Endothelial cell of umbilical vein (primary cell): ENCODE results near the gene SMIM38. TPM values are rescaled to one million over a fixed set of nuclear protein-coding genes. Genes with fewer than 3 reads are reported as not detected.

ENCODE experiments used
- BruUV-seq: library from RNA; stranded (reverse); fragments of 400-500 nt; replicated peaks from 2 replicates; lab custom pipeline; 2021; lab: Mats Ljungman, UMichigan
- CTCF ChIA-PET: fragments of 300-600, 350-600 bp; sonication (Branson Sonifier 250); formaldehyde crosslinking; loops from one replicate; lab custom pipeline; 2021; ENCODE audit warnings: antibody characterized with exemption, inconsistent platforms; lab: Charles Lee
- POLR2A ChIA-PET: fragments of 300-600, 350-600 bp; sonication (Branson Sonifier 250); formaldehyde crosslinking; loops from one replicate; lab custom pipeline; 2021; ENCODE audit warnings: antibody characterized with exemption, inconsistent platforms; lab: Charles Lee
- DNase-seq: peaks from one replicate; pipeline ENCODE4 v3.0.0-alpha.2; 2011; ENCODE audit warnings: low read depth, low spot score
- FAIRE-seq: peaks from 2 replicates; lab custom pipeline; 2011; peaks lifted over from hg19 to GRCh38; lab: Jason Lieb, UNC
- H2AFZ ChIP-seq: 2 replicates; pipeline ENCODE4 v1.6.0; 2012; ENCODE audit warnings: low read depth, low read length, control low read depth, inconsistent platforms
- H3K27ac ChIP-seq: 2 replicates; pipeline ENCODE4 v1.5.1; 2011; ENCODE audit warnings: low read depth, mild to moderate bottlenecking, control low read depth, low read length, moderate library complexity; ENCODE audit not compliant: insufficient read depth
- H3K27me3 ChIP-seq, 2 experiments: 2 replicates each; pipeline versions ENCODE4 v1.6.0 to v1.6.1; 2011; ENCODE audit warnings: low read length in 2 of 2, mixed read lengths in 1 of 2; ENCODE audit not compliant: control insufficient read depth in 2 of 2, insufficient read depth in 2 of 2
- H3K36me3 ChIP-seq, 2 experiments: 2 replicates in 1 of 2; 3 replicates in 1 of 2; pipeline ENCODE4 v1.5.1; 2011; ENCODE audit warnings: low read length in 2 of 2, mild to moderate bottlenecking in 1 of 2, moderate library complexity in 1 of 2; ENCODE audit not compliant: control insufficient read depth in 2 of 2, insufficient read depth in 2 of 2; ENCODE audit errors: extremely low read depth in 1 of 2
- H3K4me1 ChIP-seq: 3 replicates; pipeline ENCODE4 v1.5.1; 2011; ENCODE audit warnings: mild to moderate bottlenecking, low read length; ENCODE audit not compliant: control insufficient read depth, insufficient read depth; ENCODE audit errors: extremely low read depth
- H3K4me2 ChIP-seq: 2 replicates; pipeline ENCODE4 v1.6.1; 2011; ENCODE audit warnings: low read length, control low read depth, mixed read lengths; ENCODE audit not compliant: insufficient read depth
- H3K4me3 ChIP-seq, 3 experiments: fragments of 200-600 bp in 1 of 3; sonication (generic), shearing (Covaris generic) in 1 of 3; replicated peaks in 1 of 3; 2 replicates each; pipeline ENCODE4 v1.5.1; 2011 to 2016; ENCODE audit warnings: control low read depth in 3 of 3, low read length in 3 of 3, mild to moderate bottlenecking in 2 of 3, inconsistent platforms in 1 of 3, low read depth in 1 of 3, moderate library complexity in 1 of 3; ENCODE audit not compliant: insufficient read depth in 1 of 3
- H3K79me2 ChIP-seq: 2 replicates; pipeline ENCODE4 v1.6.0; 2012; ENCODE audit warnings: low read length, inconsistent platforms; ENCODE audit not compliant: control insufficient read depth, insufficient read depth
- H3K9ac ChIP-seq: replicated peaks from 2 replicates; pipeline ENCODE3; 2011; ENCODE audit warnings: low read length, control low read depth; ENCODE audit not compliant: insufficient read depth; ENCODE audit errors: extremely low read depth
- H3K9me1 ChIP-seq: replicated peaks from 3 replicates; pipeline ENCODE4 v1.6.0; 2011; ENCODE audit warnings: mild to moderate bottlenecking, low read length; ENCODE audit not compliant: control insufficient read depth, insufficient read depth; ENCODE audit errors: extremely low read depth
- H3K9me3 ChIP-seq: replicated peaks from 2 replicates; pipeline ENCODE4 v1.5.1; 2012; ENCODE audit warnings: low read length, inconsistent platforms; ENCODE audit not compliant: control insufficient read depth, insufficient read depth
- H4K20me1 ChIP-seq: replicated peaks from 2 replicates; pipeline ENCODE3; 2011; ENCODE audit warnings: mild to moderate bottlenecking, low read length; ENCODE audit not compliant: control insufficient read depth, insufficient read depth; ENCODE audit errors: extremely low read depth
- EZH2 ChIP-seq: IDR thresholded peaks from 2 replicates; pipeline ENCODE4 v1.6.1; 2012; ENCODE audit warnings: borderline replicate concordance, low read depth, mild to moderate bottlenecking, moderate library complexity, low read length, inconsistent platforms; ENCODE audit not compliant: severe bottlenecking
- FOS ChIP-seq: IDR thresholded peaks from 2 replicates; pipeline ENCODE4 v1.6.1; 2011; ENCODE audit warnings: mild to moderate bottlenecking, low read length, moderate library complexity, borderline replicate concordance; ENCODE audit not compliant: insufficient read depth
- GATA2 ChIP-seq: IDR thresholded peaks from 2 replicates; pipeline ENCODE4 v1.7.0; 2011; ENCODE audit warnings: low read depth, mild to moderate bottlenecking, moderate library complexity, mixed read lengths, low read length; ENCODE audit not compliant: insufficient read length, insufficient read depth
- JUN ChIP-seq: IDR thresholded peaks from 2 replicates; pipeline ENCODE4 v1.6.1; 2011; ENCODE audit warnings: borderline replicate concordance, low read depth; ENCODE audit not compliant: insufficient read length, insufficient read depth
- MYC ChIP-seq: IDR thresholded peaks from one replicate; pipeline ENCODE4 v1.6.1; 2011; ENCODE audit warnings: mild to moderate bottlenecking, low read depth, low read length
- POLR2A ChIP-seq: IDR thresholded peaks from 2 replicates; pipeline ENCODE4 v1.6.1; 2012; ENCODE audit warnings: low read depth, mild to moderate bottlenecking, control low read depth, low read length
- POLR2AphosphoS5 ChIP-seq: IDR thresholded peaks from 2 replicates; pipeline ENCODE4 v1.6.1; 2012; ENCODE audit warnings: low read depth, mild to moderate bottlenecking, control low read depth, low read length, moderate library complexity; ENCODE audit not compliant: insufficient read depth
- dilution Hi-C: fragments of 300-500 bp; cut with MboI; formaldehyde crosslinking; loops from one replicate; pipeline ENCODE4 v1.15.0; 2019; ENCODE audit warnings: low sequenced_read_pairs; ENCODE audit not compliant: extremely low pct_ligation_motif_present
- intact Hi-C: fragments of 100-400 bp; cut with micrococcal nuclease; formaldehyde crosslinking; loops from one replicate; pipeline ENCODE4 v1.10.0; 2022
- polyA plus RNA-seq, 4 experiments: library from polyadenylated mRNA; depleted of rRNA in 3 of 4; stranded (reverse) in 3 of 4; unstranded in 1 of 4; fragments of >200 nt; gene quantifications; 2 replicates each; pipeline versions ENCODE4 v1.2.1 to v1.2.3, GENCODE V29; 2011 to 2012; ENCODE audit warnings: missing spikeins in 1 of 4
- total RNA-seq: library from RNA; stranded (reverse); gene quantifications from 2 replicates; pipeline ENCODE4 v1.2.3, GENCODE V29; 2021
- TF ChIP-seq, protein P1 (sequence below), 2 donors: IDR thresholded peaks; 1 replicate in 1 of 2; 2 replicates in 1 of 2; pipeline ENCODE4 v1.5.1; 2011; ENCODE audit warnings: low read length in 2 of 2, mild to moderate bottlenecking in 2 of 2, moderate library complexity in 2 of 2, control low read depth in 1 of 2, inconsistent platforms in 1 of 2, low read depth in 1 of 2; ENCODE audit not compliant: insufficient read depth in 1 of 2; ENCODE audit errors: extremely low read depth in 1 of 2
- TF ChIP-seq, protein P2 (sequence below): IDR thresholded peaks from 2 replicates; pipeline ENCODE4 v1.6.1; 2011; ENCODE audit not compliant: insufficient read depth, insufficient read length

The SMIM38 gene
- total and polyA plus RNA-seq, 2 donors (not counting 3 experiments of a cell fraction or from before 2014, with no cell fraction given) = 0.03 TPM; not detected in 1

DNA sequence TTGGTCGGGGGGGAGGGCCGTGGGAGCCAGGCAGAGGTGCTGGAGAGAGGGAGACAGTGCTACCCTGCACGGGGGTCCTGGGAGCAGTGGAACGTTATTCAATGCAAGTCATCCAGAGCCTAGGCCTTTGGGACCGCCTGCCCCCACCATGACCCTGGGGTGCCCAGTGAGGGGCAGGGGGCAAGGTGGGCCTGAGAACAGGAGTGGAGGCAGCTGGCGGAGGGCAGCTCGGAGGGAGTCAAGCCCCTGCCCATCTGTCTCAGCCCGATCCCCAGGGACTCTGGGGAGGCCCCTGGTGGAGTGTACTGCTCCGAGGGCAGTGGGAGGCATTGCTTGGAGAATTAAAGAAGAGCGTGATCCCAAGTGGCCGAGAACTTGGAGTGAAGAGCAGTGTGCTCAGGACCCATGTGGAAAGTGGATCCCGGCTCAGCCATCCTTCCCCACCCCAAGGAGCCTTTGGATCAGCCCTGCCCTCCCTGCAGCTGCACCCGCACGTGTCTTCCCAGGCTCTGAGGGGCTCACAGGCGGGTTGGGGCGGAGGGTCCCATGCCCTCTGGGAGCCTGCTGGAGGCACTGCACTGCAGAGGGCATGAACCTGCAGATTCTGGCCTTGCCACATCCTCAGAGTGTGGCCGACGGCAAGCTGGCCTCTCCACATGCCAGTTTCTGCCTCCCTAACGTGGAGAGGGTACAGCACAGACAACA lies 34.0 kb upstream of the SMIM38 start:
- no peak overlapping the region for H3K27ac ChIP-seq
- no TSS peak for BruUV-seq
- no peak overlapping the region for H3K4me3 ChIP-seq
- no peaks in the 10 kb centered on the region for H3K36me3 ChIP-seq
- intact Hi-C loops (loop anchor here (2.0 to 10.0 kb wide), 2 partner anchors 143 to 519 kb away; partner anchors contain the start of gene CCND1), dilution Hi-C loops (loop anchor here (25.0 kb wide), 1 partner anchor 541 kb away; no protein-coding TSS in a partner anchor)
- DNase-seq (no peak), FAIRE-seq (no peak)
- no peaks in the 10 kb centered on the region for H3K9me3 ChIP-seq
- H2AFZ ChIP-seq = no peak overlapping the region
- ChIA-PET CTCF (interaction anchor here (1.1 to 1.8 kb wide), 2 partner anchors 10 to 21 kb away, joined by 4 to 8 read pairs (median 7); no protein-coding TSS in a partner anchor), POLR2A (no interaction called here)
- H3K9ac ChIP-seq = no peak overlapping the region
- TF ChIP-seq, protein P1, sequence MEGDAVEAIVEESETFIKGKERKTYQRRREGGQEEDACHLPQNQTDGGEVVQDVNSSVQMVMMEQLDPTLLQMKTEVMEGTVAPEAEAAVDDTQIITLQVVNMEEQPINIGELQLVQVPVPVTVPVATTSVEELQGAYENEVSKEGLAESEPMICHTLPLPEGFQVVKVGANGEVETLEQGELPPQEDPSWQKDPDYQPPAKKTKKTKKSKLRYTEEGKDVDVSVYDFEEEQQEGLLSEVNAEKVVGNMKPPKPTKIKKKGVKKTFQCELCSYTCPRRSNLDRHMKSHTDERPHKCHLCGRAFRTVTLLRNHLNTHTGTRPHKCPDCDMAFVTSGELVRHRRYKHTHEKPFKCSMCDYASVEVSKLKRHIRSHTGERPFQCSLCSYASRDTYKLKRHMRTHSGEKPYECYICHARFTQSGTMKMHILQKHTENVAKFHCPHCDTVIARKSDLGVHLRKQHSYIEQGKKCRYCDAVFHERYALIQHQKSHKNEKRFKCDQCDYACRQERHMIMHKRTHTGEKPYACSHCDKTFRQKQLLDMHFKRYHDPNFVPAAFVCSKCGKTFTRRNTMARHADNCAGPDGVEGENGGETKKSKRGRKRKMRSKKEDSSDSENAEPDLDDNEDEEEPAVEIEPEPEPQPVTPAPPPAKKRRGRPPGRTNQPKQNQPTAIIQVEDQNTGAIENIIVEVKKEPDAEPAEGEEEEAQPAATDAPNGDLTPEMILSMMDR (IDR thresholded peaks at IDR 0.05; ENCODE audit: extremely low read depth in 1 of 2, insufficient read depth in 1 of 2, low read depth in 1 of 2, low read length in 2 of 2) = no peak
- TF ChIP-seq GATA2 = no peak
- TF ChIP-seq MYC = no peak
- no peak for TF ChIP-seq POLR2A
- TF ChIP-seq FOS = no peak
- no peak for TF ChIP-seq EZH2
- no peak for TF ChIP-seq POLR2AphosphoS5
- TF ChIP-seq, protein P2, sequence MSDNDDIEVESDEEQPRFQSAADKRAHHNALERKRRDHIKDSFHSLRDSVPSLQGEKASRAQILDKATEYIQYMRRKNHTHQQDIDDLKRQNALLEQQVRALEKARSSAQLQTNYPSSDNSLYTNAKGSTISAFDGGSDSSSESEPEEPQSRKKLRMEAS = no peak
- TF ChIP-seq JUN = no peak
- H3K4me1 ChIP-seq = peaks cover 18% of the 10 kb centered on the region
- H3K79me2 ChIP-seq = no peaks in the 10 kb centered on the region
- no peaks in the 10 kb centered on the region for H3K27me3 ChIP-seq
- H3K9me1 ChIP-seq = no peaks in the 10 kb centered on the region
- H3K4me2 ChIP-seq = no peak overlapping the region
- H4K20me1 ChIP-seq = no peaks in the 10 kb centered on the region
